Measurements from ENCODE around the gene BTBD9. TPM values are rescaled to one million over a fixed set of nuclear protein-coding genes. Genes with fewer than 3 reads are reported as not detected.

BTBD9 gene
- total and polyA plus RNA-seq, 2 experiments from 2014 or later, result 8.4 to 10.1 TPM

- H3K9me3 ChIP-seq (ENCODE audit: low read depth), result no peaks in the 10 kb centered on the region
- no peak overlapping the region for H3K27ac ChIP-seq
- TF ChIP-seq CTCF (IDR thresholded peaks at IDR 0.05; ENCODE audit: low read depth, low read length), result no peak
- H3K4me1 ChIP-seq (ENCODE audit: low read depth), result no peaks in the 10 kb centered on the region
- no peak for DNase-seq (ENCODE audit: low read depth in 1 of 2, low spot score in 1 of 2)
- H3K27me3 ChIP-seq, result no peaks in the 10 kb centered on the region
- H3K36me3 ChIP-seq, result peaks cover 2% of the 10 kb centered on the region
- no peak overlapping the region for H3K4me3 ChIP-seq
These were observed 487.1 kb downstream of the BTBD9 start for GRCh38 chr6:38152620-38153019.

- no peak for TF ChIP-seq CTCF (IDR thresholded peaks at IDR 0.05; ENCODE audit: low read depth, low read length)
- peaks cover 2% of the 10 kb centered on the region for H3K36me3 ChIP-seq
- H3K27ac ChIP-seq, result peak overlapping the region; percentile 28
- H3K9me3 ChIP-seq (ENCODE audit: low read depth), result no peaks in the 10 kb centered on the region
- H3K4me1 ChIP-seq (ENCODE audit: low read depth), result no peaks in the 10 kb centered on the region
- no peak overlapping the region for H3K4me3 ChIP-seq
- H3K27me3 ChIP-seq, result no peaks in the 10 kb centered on the region
- no peak for DNase-seq (ENCODE audit: low read depth in 1 of 2, low spot score in 1 of 2)
These were observed 487.9 kb downstream of the BTBD9 start for GRCh38 chr6:38151580-38152500.

- H3K9me3 ChIP-seq (ENCODE audit: low read depth), result no peaks in the 10 kb centered on the region
- H3K27ac ChIP-seq, result no peak overlapping the region
- no peak for TF ChIP-seq CTCF (IDR thresholded peaks at IDR 0.05; ENCODE audit: low read depth, low read length)
- no peaks in the 10 kb centered on the region for H3K4me1 ChIP-seq (ENCODE audit: low read depth)
- peaks cover 2% of the 10 kb centered on the region for H3K36me3 ChIP-seq
- H3K4me3 ChIP-seq, result no peak overlapping the region
- no peaks in the 10 kb centered on the region for H3K27me3 ChIP-seq
- DNase-seq (ENCODE audit: low read depth in 1 of 2, low spot score in 1 of 2), result no peak
These were observed 488.9 kb downstream of the BTBD9 start for GRCh38 chr6:38150681-38151296.

- Histone ChIP-seq H3K27me3 (no peaks in the 10 kb centered on the region), H3K36me3 (peaks cover 2% of the 10 kb centered on the region), H3K9me3 (ENCODE audit: low read depth) (no peaks in the 10 kb centered on the region), H3K27ac (no peak overlapping the region), H3K4me3 (no peak overlapping the region), H3K4me1 (ENCODE audit: low read depth) (no peaks in the 10 kb centered on the region)
- TF ChIP-seq CTCF (IDR thresholded peaks at IDR 0.05; ENCODE audit: low read depth, low read length), result no peak
- DNase-seq (ENCODE audit: low read depth in 1 of 2, low spot score in 1 of 2), result no peak
These were observed 489.7 kb downstream of the BTBD9 start for GRCh38 chr6:38150021-38150420.

GRCh38 chr6:38149531-38149930 lies 490.2 kb downstream of the BTBD9 start:
- H3K27ac ChIP-seq, result no peak overlapping the region
- no peaks in the 10 kb centered on the region for H3K27me3 ChIP-seq
- H3K4me3 ChIP-seq, result no peak overlapping the region
- H3K36me3 ChIP-seq, result peaks cover 2% of the 10 kb centered on the region
- TF ChIP-seq CTCF (IDR thresholded peaks at IDR 0.05; ENCODE audit: low read depth, low read length), result no peak
- DNase-seq (ENCODE audit: low read depth in 1 of 2, low spot score in 1 of 2), result no peak
- no peaks in the 10 kb centered on the region for H3K9me3 ChIP-seq (ENCODE audit: low read depth)
- H3K4me1 ChIP-seq (ENCODE audit: low read depth), result no peaks in the 10 kb centered on the region
